T-helper 1 cell treated with Interleukin-12 subunit alpha and Interleukin-12 subunit beta and Interleukin-4 antibody, amounts not matched to agents 30 μg/mL and 1 μg/mL, for 36 hours (primary cell): ENCODE data around the gene USP54.
"Not testable (repeated sequence)": the region's sequence is repeated elsewhere in the genome, so short reads cannot be mapped to it uniquely, and the experiment has no call there.

ENCODE experiments used
- H3K27ac Mint-ChIP-seq: one replicate; pipeline ENCODE4 v1.8.0; 2021; ENCODE audit warnings: mild to moderate bottlenecking, mixed read lengths
- H3K27me3 Mint-ChIP-seq: one replicate; pipeline ENCODE4 v1.8.0; 2021; ENCODE audit warnings: low read depth, mixed read lengths
- H3K36me3 Mint-ChIP-seq: one replicate; pipeline ENCODE4 v1.8.0; 2021; ENCODE audit warnings: low read depth, mixed read lengths
- H3K4me1 Mint-ChIP-seq: one replicate; pipeline ENCODE4 v1.8.0; 2021; ENCODE audit warnings: low read depth, mixed read lengths
- H3K4me3 Mint-ChIP-seq: one replicate; pipeline ENCODE4 v1.8.0; 2021; ENCODE audit warnings: mild to moderate bottlenecking, moderate library complexity, mixed read lengths
- H3K9me3 Mint-ChIP-seq: one replicate; pipeline ENCODE4 v1.8.0; 2021; ENCODE audit warnings: mixed read lengths

The USP54 gene

GRCh38 chr10:73601486-73601921 lies 10.4 kb upstream of the USP54 start:
- Mint-ChIP-seq H3K4me3 (no peak overlapping the region), H3K9me3 (no peaks in the 10 kb centered on the region), H3K36me3 (no peaks in the 10 kb centered on the region), H3K4me1 (peaks cover 3% of the 10 kb centered on the region), H3K27me3 (no peaks in the 10 kb centered on the region), H3K27ac (no peak overlapping the region)

- H3K36me3 Mint-ChIP-seq: no peaks in the 10 kb centered on the region
- peaks cover 4% of the 10 kb centered on the region for H3K4me1 Mint-ChIP-seq
- H3K27ac Mint-ChIP-seq: no peak overlapping the region
- H3K4me3 Mint-ChIP-seq: no peak overlapping the region
- no peaks in the 10 kb centered on the region for H3K27me3 Mint-ChIP-seq
- H3K9me3 Mint-ChIP-seq: no peaks in the 10 kb centered on the region
Measured at GRCh38 chr10:73597346-73597745, 6.2 kb upstream of the USP54 start.

- H3K36me3 Mint-ChIP-seq: no peaks in the 10 kb centered on the region
- no peaks in the 10 kb centered on the region for H3K27me3 Mint-ChIP-seq
- no peaks in the 10 kb centered on the region for H3K9me3 Mint-ChIP-seq
- H3K27ac Mint-ChIP-seq: no peak overlapping the region
- H3K4me3 Mint-ChIP-seq: no peak overlapping the region
- H3K4me1 Mint-ChIP-seq: peaks cover 19% of the 10 kb centered on the region
Measured at GRCh38 chr10:73593812-73594211, 2.7 kb upstream of the USP54 start.

GRCh38 chr10:73593110-73593509 lies 2.0 kb upstream of the USP54 start:
- no peak overlapping the region for H3K27ac Mint-ChIP-seq
- H3K27me3 Mint-ChIP-seq: no peaks in the 10 kb centered on the region
- H3K36me3 Mint-ChIP-seq: no peaks in the 10 kb centered on the region
- no peak overlapping the region for H3K4me3 Mint-ChIP-seq
- peaks cover 19% of the 10 kb centered on the region for H3K4me1 Mint-ChIP-seq
- H3K9me3 Mint-ChIP-seq: no peaks in the 10 kb centered on the region

GRCh38 chr10:73591935-73592699 lies 975 bp upstream of the USP54 start:
- no peaks in the 10 kb centered on the region for H3K9me3 Mint-ChIP-seq
- no peaks in the 10 kb centered on the region for H3K36me3 Mint-ChIP-seq
- H3K4me1 Mint-ChIP-seq: peaks cover 19% of the 10 kb centered on the region
- peak overlapping the region; percentile 50 for H3K27ac Mint-ChIP-seq
- peak overlapping the region; percentile 55 for H3K4me3 Mint-ChIP-seq
- H3K27me3 Mint-ChIP-seq: no peaks in the 10 kb centered on the region

GRCh38 chr10:73589563-73590126 lies 1.5 kb downstream of the USP54 start:
- H3K27me3 Mint-ChIP-seq: no peaks in the 10 kb centered on the region
- peaks cover 26% of the 10 kb centered on the region for H3K4me1 Mint-ChIP-seq
- peaks cover 8% of the 10 kb centered on the region for H3K36me3 Mint-ChIP-seq
- H3K9me3 Mint-ChIP-seq: peaks cover 7% of the 10 kb centered on the region
- H3K4me3 Mint-ChIP-seq: no peak overlapping the region
- H3K27ac Mint-ChIP-seq: no peak overlapping the region

GRCh38 chr10:73588656-73589055 lies 2.5 kb downstream of the USP54 start:
- no peak overlapping the region for H3K4me3 Mint-ChIP-seq
- H3K36me3 Mint-ChIP-seq: peaks cover 8% of the 10 kb centered on the region
- peaks cover 26% of the 10 kb centered on the region for H3K4me1 Mint-ChIP-seq
- no peak overlapping the region for H3K27ac Mint-ChIP-seq
- H3K9me3 Mint-ChIP-seq: peaks cover 7% of the 10 kb centered on the region
- H3K27me3 Mint-ChIP-seq: no peaks in the 10 kb centered on the region

- H3K27me3 Mint-ChIP-seq: no peaks in the 10 kb centered on the region
- no peak overlapping the region for H3K27ac Mint-ChIP-seq
- peaks cover 18% of the 10 kb centered on the region for H3K4me1 Mint-ChIP-seq
- peaks cover 8% of the 10 kb centered on the region for H3K36me3 Mint-ChIP-seq
- H3K9me3 Mint-ChIP-seq: peaks cover 7% of the 10 kb centered on the region
- H3K4me3 Mint-ChIP-seq: no peak overlapping the region
Measured at GRCh38 chr10:73586583-73586984, 4.6 kb downstream of the USP54 start.

GRCh38 chr10:73585327-73585726 lies 5.8 kb downstream of the USP54 start:
- Mint-ChIP-seq H3K27ac (no peak overlapping the region), H3K36me3 (peaks cover 8% of the 10 kb centered on the region), H3K27me3 (no peaks in the 10 kb centered on the region), H3K4me1 (peaks cover 12% of the 10 kb centered on the region), H3K9me3 (peaks cover 7% of the 10 kb centered on the region), H3K4me3 (no peak overlapping the region)

- Mint-ChIP-seq H3K4me3 (no peak overlapping the region), H3K27ac (no peak overlapping the region), H3K4me1 (peaks cover 11% of the 10 kb centered on the region), H3K36me3 (peaks cover 8% of the 10 kb centered on the region), H3K9me3 (peaks cover 7% of the 10 kb centered on the region), H3K27me3 (no peaks in the 10 kb centered on the region)
Measured at GRCh38 chr10:73584737-73585136, 6.4 kb downstream of the USP54 start.

GRCh38 chr10:73581918-73582317 lies 9.2 kb downstream of the USP54 start:
- Mint-ChIP-seq H3K36me3 (peaks cover 8% of the 10 kb centered on the region), H3K27me3 (peaks cover 4% of the 10 kb centered on the region), H3K27ac (no peak overlapping the region), H3K9me3 (peaks cover 7% of the 10 kb centered on the region), H3K4me1 (peaks cover 8% of the 10 kb centered on the region), H3K4me3 (no peak overlapping the region)

- not testable (repeated sequence) for H3K27ac Mint-ChIP-seq, H3K36me3 Mint-ChIP-seq, H3K4me3 Mint-ChIP-seq, H3K9me3 Mint-ChIP-seq, H3K27me3 Mint-ChIP-seq, H3K4me1 Mint-ChIP-seq
Measured at GRCh38 chr10:73578927-73579326, 12.2 kb downstream of the USP54 start.

- Mint-ChIP-seq H3K36me3 (no peaks in the 10 kb centered on the region), H3K4me1 (no peaks in the 10 kb centered on the region), H3K4me3 (no peak overlapping the region), H3K27ac (no peak overlapping the region), H3K9me3 (no peaks in the 10 kb centered on the region), H3K27me3 (peaks cover 4% of the 10 kb centered on the region)
Measured at GRCh38 chr10:73577788-73578187, 13.4 kb downstream of the USP54 start.

- Mint-ChIP-seq H3K4me1 (no peaks in the 10 kb centered on the region), H3K27me3 (peaks cover 4% of the 10 kb centered on the region), H3K9me3 (no peaks in the 10 kb centered on the region), H3K4me3 (no peak overlapping the region), H3K36me3 (no peaks in the 10 kb centered on the region), H3K27ac (no peak overlapping the region)
Measured at GRCh38 chr10:73576890-73577591, 14.1 kb downstream of the USP54 start.
